ENCODE data around the gene GUCY2F. TPM values are rescaled to one million over a fixed set of nuclear protein-coding genes. Genes with fewer than 3 reads are reported as not detected.
A peak's percentile ranks its signal among the peaks of the same experiment; 100 is the strongest.

Gene GUCY2F
- 0.39 TPM in 1 of 2 replicates, not detected in the other for total RNA-seq (ENCODE audit: low replicate concordance)
- long read RNA-seq: 0 reads

GRCh38 chrX:109481986-109482385, at the start of gene GUCY2F:
GUCY2F (minus strand) TSS chrX:109482086; CDS start chrX:109475936, 6,150 bp downstream.
- H3K27me3 Mint-ChIP-seq: peaks cover 14% of the 10 kb centered on the region
- no peak within 1 kb of the TSS for H3K4me3 Mint-ChIP-seq
- H3K9me3 Mint-ChIP-seq: no peaks in the 10 kb centered on the region
- H3K27ac Mint-ChIP-seq: no peak within 1 kb of the TSS
- DNase-seq (ENCODE audit: extremely low spot score, unreplicated experiment): no peak
- TF ChIP-seq CTCF (conservative IDR thresholded peaks at IDR 0.05): no peak
- peaks cover 8% of the 10 kb centered on the region for H3K4me1 Mint-ChIP-seq (ENCODE audit: unreplicated experiment)
- no peaks in the 10 kb centered on the region for H3K36me3 Mint-ChIP-seq

- Mint-ChIP-seq H3K4me1 (ENCODE audit: unreplicated experiment) (no peaks in the 10 kb centered on the region), H3K27ac (no peak overlapping the region), H3K36me3 (no peaks in the 10 kb centered on the region), H3K27me3 (peaks cover 27% of the 10 kb centered on the region), H3K4me3 (no peak overlapping the region), H3K9me3 (no peaks in the 10 kb centered on the region)
- no peak for DNase-seq (ENCODE audit: extremely low spot score, unreplicated experiment)
- TF ChIP-seq CTCF (conservative IDR thresholded peaks at IDR 0.05): no peak
These were observed 37.1 kb upstream of the GUCY2F start for GRCh38 chrX:109519001-109519400.

- H3K4me1 Mint-ChIP-seq (ENCODE audit: unreplicated experiment): no peaks in the 10 kb centered on the region
- no peak overlapping the region for H3K27ac Mint-ChIP-seq
- DNase-seq (ENCODE audit: extremely low spot score, unreplicated experiment): no peak
- H3K4me3 Mint-ChIP-seq: no peak overlapping the region
- H3K36me3 Mint-ChIP-seq: no peaks in the 10 kb centered on the region
- H3K27me3 Mint-ChIP-seq: peaks cover 17% of the 10 kb centered on the region
- H3K9me3 Mint-ChIP-seq: no peaks in the 10 kb centered on the region
- TF ChIP-seq CTCF (conservative IDR thresholded peaks at IDR 0.05): no peak
These were observed 29.2 kb upstream of the GUCY2F start for GRCh38 chrX:109511113-109511512.

- peaks cover 13% of the 10 kb centered on the region for H3K27me3 Mint-ChIP-seq
- no peaks in the 10 kb centered on the region for H3K9me3 Mint-ChIP-seq
- H3K4me3 Mint-ChIP-seq: no peak overlapping the region
- no peak overlapping the region for H3K27ac Mint-ChIP-seq
- no peaks in the 10 kb centered on the region for H3K36me3 Mint-ChIP-seq
- H3K4me1 Mint-ChIP-seq (ENCODE audit: unreplicated experiment): no peaks in the 10 kb centered on the region
- peak; percentile 55 for TF ChIP-seq CTCF (conservative IDR thresholded peaks at IDR 0.05)
- no peak for DNase-seq (ENCODE audit: extremely low spot score, unreplicated experiment)
These were observed 27.0 kb upstream of the GUCY2F start for GRCh38 chrX:109508915-109509314.

- H3K27me3 Mint-ChIP-seq: peaks cover 6% of the 10 kb centered on the region
- H3K4me3 Mint-ChIP-seq: no peak overlapping the region
- no peak for TF ChIP-seq CTCF (conservative IDR thresholded peaks at IDR 0.05)
- no peak for DNase-seq (ENCODE audit: extremely low spot score, unreplicated experiment)
- no peaks in the 10 kb centered on the region for H3K9me3 Mint-ChIP-seq
- no peaks in the 10 kb centered on the region for H3K4me1 Mint-ChIP-seq (ENCODE audit: unreplicated experiment)
- no peaks in the 10 kb centered on the region for H3K36me3 Mint-ChIP-seq
- H3K27ac Mint-ChIP-seq: no peak overlapping the region
These were observed 19.3 kb upstream of the GUCY2F start for GRCh38 chrX:109501176-109501575.

- no peaks in the 10 kb centered on the region for H3K4me1 Mint-ChIP-seq (ENCODE audit: unreplicated experiment)
- no peak overlapping the region for H3K4me3 Mint-ChIP-seq
- no peak for DNase-seq (ENCODE audit: extremely low spot score, unreplicated experiment)
- peaks cover 10% of the 10 kb centered on the region for H3K27me3 Mint-ChIP-seq
- H3K27ac Mint-ChIP-seq: no peak overlapping the region
- no peak for TF ChIP-seq CTCF (conservative IDR thresholded peaks at IDR 0.05)
- no peaks in the 10 kb centered on the region for H3K9me3 Mint-ChIP-seq
- H3K36me3 Mint-ChIP-seq: no peaks in the 10 kb centered on the region
These were observed 16.5 kb upstream of the GUCY2F start for GRCh38 chrX:109498434-109498833.

Measured in type B pancreatic cell (in vitro differentiated cells).